Stomach smooth muscle (tissue), 2 donors: ENCODE results near the gene GDF10.

Experiments used
- H3K27ac ChIP-seq: one replicate; pipeline ENCODE4 v1.7.0; 2013; ENCODE audit warnings: mild to moderate bottlenecking, low read length, inconsistent platforms
- H3K27me3 ChIP-seq, 2 donors: one replicate each; pipeline ENCODE4 v1.7.0; 2013; ENCODE audit warnings: low read length in 2 of 2; ENCODE audit not compliant: insufficient read depth in 2 of 2, control insufficient read depth in 1 of 2
- H3K36me3 ChIP-seq, 2 donors: one replicate each; pipeline ENCODE4 v1.7.0; 2013; ENCODE audit warnings: low read length in 2 of 2; ENCODE audit not compliant: control insufficient read depth in 2 of 2, insufficient read depth in 2 of 2
- H3K4me1 ChIP-seq: one replicate; pipeline ENCODE4 v1.7.0; 2013; ENCODE audit warnings: low read length; ENCODE audit not compliant: control insufficient read depth, insufficient read depth
- H3K4me3 ChIP-seq, 2 donors: one replicate each; pipeline ENCODE4 v1.7.0; 2013; ENCODE audit warnings: low read length in 2 of 2
- H3K9ac ChIP-seq, 2 donors: one replicate each; pipeline ENCODE4 v1.7.0; 2013; ENCODE audit warnings: low read length in 2 of 2, mild to moderate bottlenecking in 1 of 2
- H3K9me3 ChIP-seq, 2 donors: one replicate each; pipeline ENCODE4 v1.7.0; 2013; ENCODE audit warnings: low read length in 2 of 2; ENCODE audit not compliant: control insufficient read depth in 2 of 2
- donor health status: healthy.
- donor health status: Pancreatic carcinoma.

The GDF10 gene

GRCh38 chr10:47306387-47307210 is 6.6 kb downstream of the GDF10 start:
- no peaks in the 10 kb centered on the region for H3K36me3 ChIP-seq
- H3K27me3 ChIP-seq = peaks cover 6 to 18% of the 10 kb centered on the region in 2 donors
- H3K4me3 ChIP-seq = no peak overlapping the region
- no peak overlapping the region for H3K27ac ChIP-seq
- no peaks in the 10 kb centered on the region for H3K9me3 ChIP-seq
- H3K4me1 ChIP-seq = peaks cover under 1% of the 10 kb centered on the region
- no peak overlapping the region for H3K9ac ChIP-seq

GRCh38 chr10:47307381-47307780 is 7.4 kb downstream of the GDF10 start:
- Histone ChIP-seq H3K36me3 (no peaks in the 10 kb centered on the region), H3K9ac (no peak overlapping the region), H3K4me1 (peaks cover 4% of the 10 kb centered on the region), H3K4me3 (no peak overlapping the region), H3K27ac (no peak overlapping the region), H3K9me3 (no peaks in the 10 kb centered on the region), H3K27me3 (peaks cover 3 to 13% of the 10 kb centered on the region in 2 donors)

DNA sequence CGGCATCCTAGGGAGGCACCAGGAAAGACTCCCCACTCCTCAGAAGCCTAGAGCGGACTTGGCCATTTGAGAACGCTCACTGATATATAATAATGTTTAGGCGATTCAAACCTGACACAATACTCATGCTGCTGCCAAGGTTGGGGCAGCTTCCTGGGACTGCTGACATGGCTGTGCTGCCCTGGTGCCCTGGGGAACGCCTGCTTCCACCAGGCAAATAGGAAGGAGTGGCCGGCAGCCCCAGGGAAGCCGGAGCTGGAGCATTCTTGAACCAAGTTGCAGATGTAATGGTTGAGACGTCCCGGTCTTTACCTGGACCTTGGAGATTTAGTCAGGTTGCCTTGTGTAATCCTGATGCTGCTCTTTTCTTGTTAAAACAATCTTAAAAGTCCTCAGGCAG is 8.8 kb downstream of the GDF10 start:
- Histone ChIP-seq H3K9ac (no peak overlapping the region), H3K4me1 (peaks cover 4% of the 10 kb centered on the region), H3K27ac (no peak overlapping the region), H3K27me3 (peaks cover 3 to 14% of the 10 kb centered on the region in 2 donors), H3K36me3 (no peaks in the 10 kb centered on the region), H3K9me3 (no peaks in the 10 kb centered on the region), H3K4me3 (no peak overlapping the region)

GRCh38 chr10:47309408-47310089 is 9.6 kb downstream of the GDF10 start:
- Histone ChIP-seq H3K9ac (no peak overlapping the region), H3K4me1 (peaks cover 4% of the 10 kb centered on the region), H3K27me3 (peaks cover 3 to 14% of the 10 kb centered on the region in 2 donors), H3K9me3 (no peaks in the 10 kb centered on the region), H3K4me3 (no peak overlapping the region), H3K36me3 (no peaks in the 10 kb centered on the region), H3K27ac (no peak overlapping the region)

GRCh38 chr10:47310090-47310505 is 10.1 kb downstream of the GDF10 start:
- Histone ChIP-seq H3K27ac (no peak overlapping the region), H3K27me3 (peaks cover 3 to 14% of the 10 kb centered on the region in 2 donors), H3K9me3 (no peaks in the 10 kb centered on the region), H3K36me3 (no peaks in the 10 kb centered on the region), H3K4me3 (no peak overlapping the region), H3K9ac (no peak overlapping the region), H3K4me1 (peaks cover 4% of the 10 kb centered on the region)

DNA sequence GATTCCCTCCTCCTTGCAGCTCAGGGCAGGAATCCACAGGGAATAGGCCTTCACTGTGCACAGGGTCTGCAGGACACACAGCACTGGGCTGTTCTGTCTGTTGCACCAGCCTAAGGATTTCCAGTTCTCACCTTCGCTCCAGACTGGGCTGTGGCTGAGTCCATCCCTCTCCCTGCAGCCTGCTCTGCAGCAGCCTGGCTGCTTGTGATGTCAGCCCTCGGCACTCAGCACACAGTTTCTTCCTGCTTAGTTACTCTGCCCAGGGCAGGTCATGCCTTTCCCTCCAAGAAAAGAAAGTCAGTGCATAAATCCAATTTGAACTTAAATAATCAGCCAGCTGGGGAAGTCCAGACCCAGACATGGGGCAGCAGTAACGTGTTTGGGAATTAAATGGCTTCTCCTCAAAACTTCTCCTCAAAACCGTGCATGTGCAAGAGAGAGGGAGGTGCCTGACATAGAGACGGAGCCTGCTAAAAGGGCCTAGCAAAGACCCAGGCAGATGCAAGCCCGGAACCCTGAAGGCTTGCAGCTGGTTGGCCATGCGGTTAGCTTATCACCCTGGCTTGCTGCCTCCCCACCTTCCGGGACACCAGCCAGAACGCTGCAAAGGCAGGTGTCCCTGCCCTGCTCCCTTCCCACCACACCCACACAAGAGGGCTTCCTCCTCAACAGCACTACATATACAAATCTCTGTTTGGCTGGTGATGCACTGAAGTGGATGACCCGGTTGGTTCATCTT is 11.4 kb downstream of the GDF10 start:
- Histone ChIP-seq H3K4me1 (peaks cover 4% of the 10 kb centered on the region), H3K4me3 (no peak overlapping the region), H3K9me3 (no peaks in the 10 kb centered on the region)

GRCh38 chr10:47311932-47312662 is 12.1 kb downstream of the GDF10 start:
- Histone ChIP-seq H3K9ac (no peak overlapping the region), H3K27ac (no peak overlapping the region), H3K4me1 (peaks cover 4% of the 10 kb centered on the region), H3K36me3 (no peaks in the 10 kb centered on the region), H3K9me3 (no peaks in the 10 kb centered on the region), H3K4me3 (no peak overlapping the region), H3K27me3 (peaks cover 0 to 9% of the 10 kb centered on the region in 2 donors)

More for the DNA sequence above, 11.4 kb downstream of the GDF10 start:
- H3K27me3 ChIP-seq = peaks cover 0 to 11% of the 10 kb centered on the region in 2 donors
- H3K36me3 ChIP-seq = no peaks in the 10 kb centered on the region
- H3K9ac ChIP-seq = no peak overlapping the region
- H3K27ac ChIP-seq = no peak overlapping the region

GRCh38 chr10:47312663-47312995 is 12.6 kb downstream of the GDF10 start:
- Histone ChIP-seq H3K27me3 (peaks cover 0 to 6% of the 10 kb centered on the region in 2 donors), H3K4me3 (no peak overlapping the region), H3K27ac (no peak overlapping the region), H3K4me1 (peaks cover 4% of the 10 kb centered on the region), H3K36me3 (no peaks in the 10 kb centered on the region), H3K9me3 (no peaks in the 10 kb centered on the region), H3K9ac (no peak overlapping the region)

GRCh38 chr10:47314416-47314970 is 14.5 kb downstream of the GDF10 start:
- H3K27me3 ChIP-seq = peaks cover 0 to 4% of the 10 kb centered on the region in 2 donors
- H3K36me3 ChIP-seq = no peaks in the 10 kb centered on the region
- H3K4me3 ChIP-seq = no peak overlapping the region

GRCh38 chr10:47315421-47315820 is 15.4 kb downstream of the GDF10 start:
- Histone ChIP-seq H3K4me1 (peaks cover 4% of the 10 kb centered on the region), H3K9ac (no peak overlapping the region), H3K4me3 (no peak overlapping the region), H3K9me3 (no peaks in the 10 kb centered on the region), H3K27ac (no peak overlapping the region), H3K27me3 (peaks cover 0 to 4% of the 10 kb centered on the region in 2 donors), H3K36me3 (no peaks in the 10 kb centered on the region)

More at GRCh38 chr10:47314416-47314970, 14.5 kb downstream of the GDF10 start:
- Histone ChIP-seq H3K4me1 (peaks cover 4% of the 10 kb centered on the region), H3K27ac (no peak overlapping the region), H3K9ac (no peak overlapping the region), H3K9me3 (no peaks in the 10 kb centered on the region)
